HL-60 (cell line): Measurements from ENCODE around the gene SLC27A1.

Experiments
- DNase-seq, 2 experiments: peaks; one replicate each; pipeline ENCODE4 v3.0.0-alpha.2; 2010 to 2020; ENCODE audit warnings: low read depth in 1 of 2, low spot score in 1 of 2
- H3K27ac ChIP-seq: fragments of 250-450 bp; sonication (Bioruptor Pico); replicated peaks from 2 replicates; pipeline ENCODE4 v1.5.1; 2020; ENCODE audit warnings: mild to moderate bottlenecking, moderate library complexity
- H3K27me3 ChIP-seq: fragments of 250-450 bp; sonication (Bioruptor Pico); 2 replicates; pipeline ENCODE4 v1.5.1; 2021; ENCODE audit warnings: mild to moderate bottlenecking, moderate library complexity; ENCODE audit not compliant: insufficient read depth, poor library complexity, severe bottlenecking
- H3K4me3 ChIP-seq: replicated peaks from 2 replicates; pipeline ENCODE4 v1.5.1; 2011; ENCODE audit warnings: mild to moderate bottlenecking, control low read depth, low read length; ENCODE audit not compliant: insufficient read depth
- CTCF ChIP-seq: IDR thresholded peaks from one replicate; pipeline ENCODE4 v1.5.1; 2011; ENCODE audit warnings: low read length, control low read depth, inconsistent platforms; ENCODE audit not compliant: insufficient read depth
- GABPA ChIP-seq: IDR thresholded peaks from 2 replicates; pipeline ENCODE4 v1.6.1; 2012; ENCODE audit warnings: low read depth
- POLR2AphosphoS5 ChIP-seq: IDR thresholded peaks from 2 replicates; pipeline ENCODE4 v1.6.1; 2012; ENCODE audit warnings: low read depth
- SPI1 ChIP-seq: IDR thresholded peaks from 2 replicates; pipeline ENCODE4 v1.6.1; 2012; ENCODE audit warnings: low read depth, mild to moderate bottlenecking, borderline replicate concordance
- TF ChIP-seq, protein P1 (sequence below): IDR thresholded peaks from 2 replicates; pipeline ENCODE4 v1.6.1; 2012; ENCODE audit warnings: low read depth; ENCODE audit not compliant: insufficient replicate concordance

Gene SLC27A1

DNA sequence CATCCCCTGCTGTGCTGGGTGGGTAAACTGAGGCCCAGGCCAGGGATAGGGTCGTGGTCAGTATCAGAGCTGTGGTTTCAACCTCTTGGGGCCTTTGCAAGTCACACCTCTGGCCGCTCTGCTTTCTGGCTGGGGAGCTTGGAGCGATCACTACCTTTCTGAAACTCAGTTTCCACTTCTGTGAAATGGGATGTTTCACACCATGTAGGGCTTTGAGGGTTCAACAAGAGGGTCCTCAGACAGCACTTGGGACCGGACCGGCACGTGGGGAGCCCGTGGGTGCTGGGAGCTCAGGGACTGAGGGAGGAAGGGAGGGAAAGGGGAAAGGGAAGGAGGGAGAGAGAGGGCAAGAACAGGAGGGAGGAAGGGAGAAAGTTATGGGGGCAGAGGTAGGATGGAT is 62.2 kb downstream of the SLC27A1 start:
- DNase-seq = no peak
- no peaks in the 10 kb centered on the region for H3K27me3 ChIP-seq
- no peak overlapping the region for H3K4me3 ChIP-seq
- TF ChIP-seq SPI1 (no peak), POLR2AphosphoS5 (no peak), CTCF (no peak), GABPA (no peak)
- TF ChIP-seq, protein P1, sequence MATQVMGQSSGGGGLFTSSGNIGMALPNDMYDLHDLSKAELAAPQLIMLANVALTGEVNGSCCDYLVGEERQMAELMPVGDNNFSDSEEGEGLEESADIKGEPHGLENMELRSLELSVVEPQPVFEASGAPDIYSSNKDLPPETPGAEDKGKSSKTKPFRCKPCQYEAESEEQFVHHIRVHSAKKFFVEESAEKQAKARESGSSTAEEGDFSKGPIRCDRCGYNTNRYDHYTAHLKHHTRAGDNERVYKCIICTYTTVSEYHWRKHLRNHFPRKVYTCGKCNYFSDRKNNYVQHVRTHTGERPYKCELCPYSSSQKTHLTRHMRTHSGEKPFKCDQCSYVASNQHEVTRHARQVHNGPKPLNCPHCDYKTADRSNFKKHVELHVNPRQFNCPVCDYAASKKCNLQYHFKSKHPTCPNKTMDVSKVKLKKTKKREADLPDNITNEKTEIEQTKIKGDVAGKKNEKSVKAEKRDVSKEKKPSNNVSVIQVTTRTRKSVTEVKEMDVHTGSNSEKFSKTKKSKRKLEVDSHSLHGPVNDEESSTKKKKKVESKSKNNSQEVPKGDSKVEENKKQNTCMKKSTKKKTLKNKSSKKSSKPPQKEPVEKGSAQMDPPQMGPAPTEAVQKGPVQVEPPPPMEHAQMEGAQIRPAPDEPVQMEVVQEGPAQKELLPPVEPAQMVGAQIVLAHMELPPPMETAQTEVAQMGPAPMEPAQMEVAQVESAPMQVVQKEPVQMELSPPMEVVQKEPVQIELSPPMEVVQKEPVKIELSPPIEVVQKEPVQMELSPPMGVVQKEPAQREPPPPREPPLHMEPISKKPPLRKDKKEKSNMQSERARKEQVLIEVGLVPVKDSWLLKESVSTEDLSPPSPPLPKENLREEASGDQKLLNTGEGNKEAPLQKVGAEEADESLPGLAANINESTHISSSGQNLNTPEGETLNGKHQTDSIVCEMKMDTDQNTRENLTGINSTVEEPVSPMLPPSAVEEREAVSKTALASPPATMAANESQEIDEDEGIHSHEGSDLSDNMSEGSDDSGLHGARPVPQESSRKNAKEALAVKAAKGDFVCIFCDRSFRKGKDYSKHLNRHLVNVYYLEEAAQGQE = no peak
- H3K27ac ChIP-seq = no peak overlapping the region

DNA sequence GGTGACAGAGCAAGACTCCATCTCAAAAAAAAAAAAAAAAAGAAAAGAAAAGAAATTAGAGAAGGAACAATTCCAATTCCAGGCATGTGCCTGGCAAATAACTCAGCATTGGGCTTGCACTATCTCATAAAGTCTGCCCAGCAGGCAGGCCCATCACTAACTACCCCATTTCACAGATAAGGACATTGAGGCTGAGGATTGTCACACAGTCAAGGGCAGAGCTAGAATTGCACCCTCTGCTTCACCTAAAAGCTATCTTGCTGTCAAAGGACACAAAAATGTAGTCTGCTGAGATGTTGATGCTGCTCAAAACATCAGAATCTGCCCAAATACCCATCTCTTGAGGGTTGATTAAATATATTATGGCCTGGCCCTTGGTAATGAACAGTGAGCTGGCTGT is 64.4 kb downstream of the SLC27A1 start:
- TF ChIP-seq, protein P1 = no peak
- no peak for TF ChIP-seq CTCF
- no peak for TF ChIP-seq POLR2AphosphoS5
- TF ChIP-seq SPI1 = no peak
- TF ChIP-seq GABPA = no peak
- no peak overlapping the region for H3K4me3 ChIP-seq
- no peaks in the 10 kb centered on the region for H3K27me3 ChIP-seq
- no peak for DNase-seq
- H3K27ac ChIP-seq = no peak overlapping the region

GRCh38 chr19:17536955-17537354 is 66.6 kb downstream of the SLC27A1 start:
- Histone ChIP-seq H3K4me3 (no peak overlapping the region), H3K27ac (no peak overlapping the region), H3K27me3 (no peaks in the 10 kb centered on the region)
- no peak for TF ChIP-seq CTCF
- TF ChIP-seq SPI1 = no peak
- no peak for TF ChIP-seq GABPA
- DNase-seq = no peak

DNA sequence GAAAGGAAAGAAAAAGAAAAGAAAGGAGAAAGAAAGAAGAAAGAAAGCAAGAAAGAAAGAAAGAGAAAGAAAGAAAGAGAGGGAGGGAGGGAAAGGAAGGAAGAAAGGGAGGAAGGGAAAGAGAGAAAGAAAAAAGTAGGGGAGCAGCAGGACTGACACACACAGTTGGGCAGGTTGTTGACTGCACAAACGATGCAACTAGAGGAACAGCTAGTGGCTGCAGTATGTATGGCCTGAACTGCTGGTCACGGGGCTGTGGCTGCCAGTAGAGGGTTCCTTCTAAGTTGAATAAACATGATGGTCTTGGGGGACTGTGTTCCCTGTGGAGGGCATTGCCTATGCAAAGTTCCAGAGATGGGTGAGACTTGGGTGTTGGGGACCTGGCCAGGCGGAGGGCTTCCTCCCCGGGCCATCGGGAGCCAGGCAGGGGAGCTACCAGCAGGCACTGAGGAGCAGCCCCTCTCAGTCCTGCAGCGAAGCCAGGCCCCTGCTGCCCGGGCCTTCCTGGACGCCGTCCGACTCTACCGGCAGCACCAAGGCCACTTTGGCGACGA is 68.4 kb downstream of the SLC27A1 start:
- DNase-seq = no peak
- peak overlapping the region; percentile 48 for H3K4me3 ChIP-seq
- no peaks in the 10 kb centered on the region for H3K27me3 ChIP-seq
- H3K27ac ChIP-seq = no peak overlapping the region
- TF ChIP-seq, protein P1 = no peak
- TF ChIP-seq GABPA = no peak
- no peak for TF ChIP-seq SPI1
- TF ChIP-seq POLR2AphosphoS5 = no peak
- no peak for TF ChIP-seq CTCF
